ENCODE measurements around the gene KRTAP5-7.

- TF ChIP-seq ARNTL (CRISPR knock-in tag; IDR thresholded peaks at IDR 0.05; ENCODE audit: borderline replicate concordance, low read depth): no peak
- TF ChIP-seq ISL1 (CRISPR knock-in tag; IDR thresholded peaks at IDR 0.05): no peak
- no peak for TF ChIP-seq ZFP30 (CRISPR knock-in tag; IDR thresholded peaks at IDR 0.05)
- no peak for TF ChIP-seq ZNF70 (CRISPR knock-in tag; IDR thresholded peaks at IDR 0.05)
- TF ChIP-seq POU6F1 (CRISPR knock-in tag; IDR thresholded peaks at IDR 0.05; ENCODE audit: borderline replicate concordance, low read depth): no peak
- TF ChIP-seq ZNF565 (CRISPR knock-in tag; conservative IDR thresholded peaks at IDR 0.05; ENCODE audit: low read depth): no peak
- no peak for TF ChIP-seq CREB5 (CRISPR knock-in tag; IDR thresholded peaks at IDR 0.05; ENCODE audit: low read depth)
- no peak for TF ChIP-seq PPARA (CRISPR knock-in tag; IDR thresholded peaks at IDR 0.05; ENCODE audit: borderline replicate concordance)
- no peak for TF ChIP-seq TCF4 (CRISPR knock-in tag; IDR thresholded peaks at IDR 0.05; ENCODE audit: borderline replicate concordance)
- no peak for TF ChIP-seq GLIS3 (CRISPR knock-in tag; IDR thresholded peaks at IDR 0.05)
- no peak for TF ChIP-seq BACH2 (CRISPR knock-in tag; IDR thresholded peaks at IDR 0.05; ENCODE audit: borderline replicate concordance)
These were observed 30.6 kb upstream of the KRTAP5-7 start for GRCh38 chr11:71496421-71496820.
